Osteocyte (in vitro differentiated cells): Measurements from ENCODE around the gene KRTAP1-3. TPM values are rescaled to one million over a fixed set of nuclear protein-coding genes. Genes with fewer than 3 reads are reported as not detected.

Experiments
- DNase-seq: peaks from one replicate; pipeline ENCODE4 v3.0.0; 2021; ENCODE audit warnings: mixed read lengths; ENCODE audit not compliant: unreplicated experiment; ENCODE audit errors: extremely low spot score
- H3K27ac Mint-ChIP-seq: one replicate; pipeline ENCODE4 v1.8.0; 2021; ENCODE audit warnings: mild to moderate bottlenecking, mixed read lengths; ENCODE audit not compliant: unreplicated experiment
- H3K27me3 Mint-ChIP-seq: one replicate; pipeline ENCODE4 v1.8.0; 2021; ENCODE audit warnings: mixed read lengths; ENCODE audit not compliant: unreplicated experiment
- H3K36me3 Mint-ChIP-seq: one replicate; pipeline ENCODE4 v1.8.0; 2021; ENCODE audit warnings: mixed read lengths; ENCODE audit not compliant: unreplicated experiment
- H3K4me1 Mint-ChIP-seq: one replicate; pipeline ENCODE4 v1.8.0; 2021; ENCODE audit warnings: mixed read lengths; ENCODE audit not compliant: unreplicated experiment
- H3K4me3 Mint-ChIP-seq: one replicate; pipeline ENCODE4 v1.8.0; 2021; ENCODE audit warnings: mild to moderate bottlenecking, moderate library complexity, mixed read lengths; ENCODE audit not compliant: unreplicated experiment
- H3K9me3 Mint-ChIP-seq: one replicate; pipeline ENCODE4 v1.8.0; 2021; ENCODE audit warnings: mixed read lengths; ENCODE audit not compliant: unreplicated experiment
- CTCF ChIP-seq: fragments of 200-600 bp; sonication (generic); IDR thresholded peaks from 2 replicates; pipeline ENCODE4 v1.5.0; 2021; ENCODE audit warnings: antibody characterized with exemption, mild to moderate bottlenecking, moderate library complexity
- total RNA-seq: library from RNA; stranded (reverse); gene quantifications from 2 replicates; pipeline ENCODE4 v1.2.1, GENCODE V29; 2021

KRTAP1-3 gene
- total RNA-seq, 1 donor from 2014 or later: not detected

DNA sequence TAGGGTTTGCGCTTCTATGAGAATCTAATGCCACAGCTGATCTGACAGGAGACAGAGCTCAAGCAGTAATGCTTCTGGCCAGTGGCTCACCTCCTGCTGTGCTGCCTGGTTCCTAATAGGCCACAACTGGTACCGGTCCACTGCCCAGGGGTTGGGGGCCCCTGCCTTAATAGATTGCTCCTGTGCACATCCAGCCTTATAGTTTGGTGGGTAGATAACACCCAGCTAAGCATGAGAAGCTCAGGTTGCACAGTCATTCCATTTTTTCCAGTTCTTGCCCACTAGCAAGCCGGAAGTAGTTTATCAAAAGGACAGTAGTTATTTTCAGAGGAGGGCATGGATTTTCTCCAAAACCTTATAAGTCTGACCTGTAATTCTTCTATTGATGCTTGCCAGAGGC, 15.3 kb downstream of the KRTAP1-3 start:
- no peak overlapping the region for H3K27ac Mint-ChIP-seq

GRCh38 chr17:41018541-41018940, 16.1 kb downstream of the KRTAP1-3 start:
- Mint-ChIP-seq H3K27ac (no peak overlapping the region), H3K4me1 (peaks cover 6% of the 10 kb centered on the region), H3K9me3 (peaks cover 6% of the 10 kb centered on the region), H3K27me3 (no peaks in the 10 kb centered on the region), H3K4me3 (no peak overlapping the region), H3K36me3 (peaks cover 2% of the 10 kb centered on the region)
- no peak for DNase-seq
- no peak for TF ChIP-seq CTCF

More for the DNA sequence above, 15.3 kb downstream of the KRTAP1-3 start:
- peaks cover 2% of the 10 kb centered on the region for H3K36me3 Mint-ChIP-seq
- H3K27me3 Mint-ChIP-seq: no peaks in the 10 kb centered on the region
- no peak for TF ChIP-seq CTCF
- DNase-seq: no peak
- no peak overlapping the region for H3K4me3 Mint-ChIP-seq
- peaks cover 6% of the 10 kb centered on the region for H3K9me3 Mint-ChIP-seq
- H3K4me1 Mint-ChIP-seq: peaks cover 3% of the 10 kb centered on the region

DNA sequence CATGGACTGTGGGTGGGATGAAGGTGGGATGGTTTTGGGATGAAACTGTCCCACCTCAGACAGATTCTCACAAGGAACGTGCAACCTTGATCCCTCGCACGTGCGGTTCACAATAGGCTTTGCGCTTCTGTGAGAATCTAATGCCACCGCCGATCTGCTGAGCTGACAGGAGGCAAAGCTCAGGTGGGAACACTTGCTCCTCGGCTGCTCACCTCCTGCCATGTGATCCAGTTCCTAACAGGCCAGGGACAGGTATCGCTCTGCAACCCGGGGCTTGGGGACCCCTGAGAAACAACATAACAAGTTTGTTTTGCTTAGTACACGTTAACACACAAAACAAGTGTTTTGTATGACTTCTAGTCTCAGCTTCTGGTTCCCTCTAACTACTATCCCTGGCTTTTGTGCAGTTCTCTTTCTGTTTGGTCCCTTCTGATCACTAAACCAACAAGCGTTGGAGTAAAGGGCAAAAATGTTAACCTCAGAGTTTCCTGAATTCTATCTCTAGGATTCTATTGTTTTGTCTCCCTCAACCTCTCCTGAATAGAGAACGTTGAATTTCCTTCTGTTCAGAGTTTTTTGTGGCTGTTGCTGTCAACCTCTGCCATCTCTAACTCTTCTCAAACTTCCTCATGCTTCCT, 18.0 kb downstream of the KRTAP1-3 start:
- DNase-seq: no peak
- TF ChIP-seq CTCF: no peak
- peaks cover 7% of the 10 kb centered on the region for H3K4me1 Mint-ChIP-seq
- H3K36me3 Mint-ChIP-seq: peaks cover 2% of the 10 kb centered on the region
- no peaks in the 10 kb centered on the region for H3K27me3 Mint-ChIP-seq
- H3K27ac Mint-ChIP-seq: no peak overlapping the region
- H3K9me3 Mint-ChIP-seq: peaks cover 5% of the 10 kb centered on the region
- H3K4me3 Mint-ChIP-seq: no peak overlapping the region

GRCh38 chr17:41015454-41015853, 19.2 kb downstream of the KRTAP1-3 start:
- Mint-ChIP-seq H3K36me3 (peaks cover 2% of the 10 kb centered on the region), H3K4me1 (peaks cover 7% of the 10 kb centered on the region), H3K9me3 (no peaks in the 10 kb centered on the region), H3K4me3 (no peak overlapping the region), H3K27me3 (no peaks in the 10 kb centered on the region), H3K27ac (no peak overlapping the region)
- no peak for DNase-seq
- TF ChIP-seq CTCF: no peak

- no peaks in the 10 kb centered on the region for H3K27me3 Mint-ChIP-seq
- H3K27ac Mint-ChIP-seq: no peak overlapping the region
- DNase-seq: no peak
- peaks cover 2% of the 10 kb centered on the region for H3K36me3 Mint-ChIP-seq
- no peak for TF ChIP-seq CTCF
- peaks cover 4% of the 10 kb centered on the region for H3K4me1 Mint-ChIP-seq
- no peaks in the 10 kb centered on the region for H3K9me3 Mint-ChIP-seq
- no peak overlapping the region for H3K4me3 Mint-ChIP-seq
Measured at GRCh38 chr17:41013606-41014005, 21.1 kb downstream of the KRTAP1-3 start.
